Testis (tissue), 2 donors: ENCODE measurements around the gene ACAD11.

ENCODE experiments used
- CTCF ChIP-seq, 3 experiments: fragments of 450-650 bp in 2 of 3; fragments of 200-600 bp in 1 of 3; sonication (generic) in 1 of 3; IDR thresholded peaks; one replicate each; pipeline ENCODE4 v1.5.1; 2016 to 2019; ENCODE audit warnings: antibody characterized with exemption in 3 of 3, mild to moderate bottlenecking in 2 of 3, moderate library complexity in 1 of 3
- POLR2A ChIP-seq: fragments of 450-650 bp; IDR thresholded peaks from one replicate; pipeline ENCODE4 v1.6.1; 2017; ENCODE audit warnings: antibody characterized with exemption, mild to moderate bottlenecking, moderate library complexity

- TF ChIP-seq CTCF (IDR thresholded peaks at IDR 0.05): no peak
- no peak for TF ChIP-seq POLR2A
These were observed 4.1 kb downstream of the ACAD11 start for GRCh38 chr3:132655471-132655870.
